ENCODE results near the gene INSIG1.

Gene INSIG1

DNA sequence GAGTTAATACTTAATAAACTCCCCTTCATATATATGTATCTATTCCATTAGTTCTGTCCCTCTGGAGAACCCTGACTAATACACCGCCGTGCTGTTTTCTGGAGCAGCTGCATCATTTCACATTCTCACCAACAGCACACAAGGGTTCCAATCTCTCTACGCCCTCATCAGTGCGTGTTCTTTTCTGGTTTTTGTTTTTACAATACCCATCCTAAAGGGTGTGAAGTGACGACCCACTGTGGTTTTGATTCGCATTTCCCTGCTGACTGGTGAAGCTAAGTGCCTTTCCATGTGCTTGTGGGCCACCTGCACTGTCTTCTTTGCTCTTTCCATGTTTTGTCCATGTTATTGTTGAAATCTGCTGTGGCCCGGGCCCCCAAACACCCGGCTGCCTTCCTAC, 11.0 kb upstream of the INSIG1 start:
- no peak for FAIRE-seq

DNA sequence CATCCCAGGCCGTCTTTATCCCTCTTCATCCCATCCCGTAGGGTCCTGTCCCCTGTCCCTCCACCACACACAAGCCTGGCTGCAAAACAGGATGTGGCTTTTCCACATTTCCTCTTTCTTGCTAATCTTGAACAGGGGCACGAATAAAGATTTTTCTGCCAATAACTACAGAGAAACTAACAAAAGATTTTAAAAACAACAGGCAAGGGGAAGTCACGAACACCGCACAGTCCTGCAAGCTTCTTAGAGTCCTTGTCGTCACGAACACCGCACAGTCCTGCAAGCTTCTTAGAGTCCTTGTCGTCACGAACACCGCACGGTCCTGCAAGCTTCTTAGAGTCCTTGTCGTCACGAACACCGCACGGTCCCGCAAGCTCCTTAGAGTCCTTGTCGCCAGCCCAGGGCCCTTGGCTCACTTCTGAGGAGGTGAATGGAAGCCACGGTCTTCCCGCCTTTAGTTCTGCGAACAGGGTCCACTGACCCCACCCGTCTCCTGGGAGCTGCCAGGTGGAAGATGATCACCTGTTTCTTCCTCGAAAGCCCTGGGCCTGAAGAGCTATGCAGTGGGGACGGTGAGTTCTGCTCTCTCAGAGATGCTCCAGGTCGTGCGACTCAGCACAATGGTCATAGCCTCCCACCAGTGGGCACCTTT, 10.3 kb upstream of the INSIG1 start:
- no peak for FAIRE-seq

DNA sequence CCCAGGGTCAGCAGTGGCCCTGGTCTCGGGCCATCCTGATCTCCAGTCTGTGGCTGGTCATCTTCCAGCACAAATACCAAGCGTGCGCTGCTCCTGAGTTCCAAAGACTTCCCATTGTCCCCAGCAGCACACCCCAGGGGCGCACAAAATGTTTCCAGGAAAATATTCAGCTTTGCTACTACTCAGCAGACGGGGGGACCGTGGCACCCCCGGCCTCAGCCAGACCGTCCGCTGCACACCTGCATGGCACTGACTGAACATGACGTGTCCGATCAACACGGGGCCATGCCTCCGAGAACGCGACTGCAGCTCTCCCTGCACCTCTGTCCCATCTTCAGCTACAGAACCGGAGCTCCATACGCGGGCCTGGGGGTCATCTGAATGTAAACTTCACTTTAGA, 9.6 kb upstream of the INSIG1 start:
- no peak for FAIRE-seq

DNA sequence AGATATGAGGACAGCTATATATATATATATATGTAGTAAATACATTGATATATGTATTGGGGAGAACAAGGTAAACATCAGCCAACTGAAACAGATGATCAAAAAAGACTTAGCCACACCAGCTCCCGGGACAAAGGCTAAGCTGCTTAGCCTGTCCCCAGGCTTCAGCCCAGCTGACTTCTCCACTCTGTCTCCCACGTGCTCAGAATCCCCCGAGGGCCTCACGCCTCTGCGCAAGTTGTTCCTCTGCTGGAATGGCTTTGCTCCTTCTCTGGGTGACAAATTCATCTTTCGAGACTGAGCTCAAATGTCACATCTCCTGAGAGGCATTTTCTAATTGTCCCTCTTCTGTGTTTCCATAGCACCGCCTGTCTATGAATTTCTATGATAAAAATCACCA, 8.6 kb upstream of the INSIG1 start:
- no peak for FAIRE-seq

GRCh38 chr7:155289949-155290501, 7.7 kb upstream of the INSIG1 start:
- no peak for FAIRE-seq

DNA sequence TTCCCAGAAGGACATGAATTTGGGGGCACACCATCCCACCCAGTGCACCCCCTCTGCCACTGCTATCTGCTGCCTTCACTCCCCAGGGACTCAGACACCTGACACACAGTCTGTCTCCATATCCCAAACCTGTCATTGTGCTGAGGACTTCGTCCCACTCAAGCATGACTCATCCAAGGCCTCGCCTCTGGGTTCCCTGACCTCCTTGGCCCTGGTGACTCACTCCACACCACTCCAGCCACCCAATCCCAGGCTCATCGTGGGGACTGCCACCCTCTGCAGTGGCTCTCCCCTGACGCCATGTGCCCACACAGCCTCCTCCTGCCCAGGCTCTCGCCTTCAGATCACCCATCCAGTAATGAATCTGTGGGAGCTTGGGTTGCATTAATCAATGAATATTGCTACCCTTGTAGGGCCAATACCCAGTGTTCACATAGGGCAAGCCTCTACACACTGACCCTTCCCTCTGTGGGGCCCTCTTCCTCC, 6.6 kb upstream of the INSIG1 start:
- FAIRE-seq, result no peak

- FAIRE-seq, result no peak
These were observed 5.9 kb upstream of the INSIG1 start for GRCh38 chr7:155291729-155292128.

DNA sequence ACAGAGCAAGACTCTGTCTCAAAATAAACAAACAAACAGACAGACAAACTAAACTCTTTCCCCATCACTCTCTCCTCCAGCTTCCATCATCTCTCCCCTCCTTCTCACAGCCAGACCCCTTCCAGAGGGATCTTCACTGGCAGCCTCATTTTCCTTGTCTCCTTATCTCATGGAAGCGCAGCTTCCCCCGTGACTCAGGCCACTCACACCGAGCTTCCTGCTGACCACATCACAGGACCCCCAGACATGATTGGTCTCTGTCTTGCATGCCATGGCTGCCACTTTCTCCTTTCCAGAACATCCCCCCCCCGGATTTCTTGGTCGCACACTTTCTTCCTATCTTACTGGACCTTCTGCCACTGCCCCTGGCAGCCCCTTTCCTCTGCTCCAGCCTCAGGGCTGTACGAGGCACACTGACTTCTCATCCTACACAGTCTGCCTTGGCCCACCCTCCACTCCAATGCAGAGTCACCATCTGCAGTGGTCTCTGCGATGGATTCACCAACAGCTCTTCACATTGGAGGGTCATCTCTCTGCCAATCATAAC, 4.9 kb upstream of the INSIG1 start:
- FAIRE-seq, result no peak

DNA sequence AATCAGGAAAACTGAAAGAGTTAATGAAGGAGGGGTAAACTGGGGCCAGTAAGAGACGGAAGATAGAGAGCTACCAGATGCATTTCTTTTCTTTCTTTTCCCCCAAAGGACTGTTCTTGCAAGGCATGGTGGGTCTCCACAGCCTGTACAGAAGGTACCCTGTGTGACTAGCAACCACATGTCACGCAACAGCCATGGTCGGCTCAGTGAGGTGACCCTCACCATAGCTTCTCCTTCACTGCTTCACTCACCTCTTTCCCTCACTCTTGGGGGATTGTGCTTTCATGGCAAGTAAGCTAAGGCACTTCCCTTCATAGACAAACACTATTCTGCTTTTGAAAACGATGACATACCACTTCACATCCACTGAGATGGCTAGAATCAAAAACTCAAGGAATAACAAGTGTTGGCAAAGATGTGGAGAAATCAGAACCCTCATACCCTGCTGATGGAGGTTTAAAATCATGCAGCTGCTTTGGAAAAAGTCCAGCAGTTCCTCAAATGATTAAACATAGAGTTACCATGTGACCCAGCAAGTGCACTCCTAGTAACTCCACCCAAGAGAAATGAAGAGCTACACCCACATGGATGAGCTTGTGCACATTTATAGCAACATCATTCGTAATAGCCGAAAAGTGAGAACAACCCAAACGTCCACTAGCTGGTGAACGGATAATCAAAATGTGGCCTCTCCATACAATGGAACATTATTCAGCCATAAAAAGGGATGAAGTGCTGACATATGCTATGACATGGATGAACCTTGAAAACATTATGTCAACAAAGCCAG, 3.8 kb upstream of the INSIG1 start:
- no peak for FAIRE-seq

GRCh38 chr7:155294511-155294778, 3.2 kb upstream of the INSIG1 start:
- FAIRE-seq, result no peak

DNA sequence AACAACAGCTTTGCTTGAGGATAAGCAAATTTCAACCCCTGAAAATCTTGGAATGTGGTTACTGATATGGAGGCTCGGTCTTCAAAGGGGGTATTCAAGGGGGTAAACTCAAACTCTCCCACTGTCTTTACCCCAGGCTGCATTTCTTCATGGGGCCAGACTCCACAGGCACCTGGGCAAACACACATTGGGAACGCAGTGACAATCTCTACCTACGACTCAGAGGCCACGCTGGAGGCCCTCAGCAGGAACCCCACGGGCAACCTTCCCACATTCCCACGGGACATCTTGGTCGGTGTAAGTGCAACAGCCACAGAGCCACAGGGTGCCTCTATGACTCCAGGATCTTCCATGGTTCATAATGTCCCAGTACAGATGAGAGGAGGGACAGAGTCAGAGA, 2.2 kb upstream of the INSIG1 start:
- no peak for FAIRE-seq

- no peak for FAIRE-seq
These were observed 1.5 kb upstream of the INSIG1 start for GRCh38 chr7:155296006-155296787.

DNA sequence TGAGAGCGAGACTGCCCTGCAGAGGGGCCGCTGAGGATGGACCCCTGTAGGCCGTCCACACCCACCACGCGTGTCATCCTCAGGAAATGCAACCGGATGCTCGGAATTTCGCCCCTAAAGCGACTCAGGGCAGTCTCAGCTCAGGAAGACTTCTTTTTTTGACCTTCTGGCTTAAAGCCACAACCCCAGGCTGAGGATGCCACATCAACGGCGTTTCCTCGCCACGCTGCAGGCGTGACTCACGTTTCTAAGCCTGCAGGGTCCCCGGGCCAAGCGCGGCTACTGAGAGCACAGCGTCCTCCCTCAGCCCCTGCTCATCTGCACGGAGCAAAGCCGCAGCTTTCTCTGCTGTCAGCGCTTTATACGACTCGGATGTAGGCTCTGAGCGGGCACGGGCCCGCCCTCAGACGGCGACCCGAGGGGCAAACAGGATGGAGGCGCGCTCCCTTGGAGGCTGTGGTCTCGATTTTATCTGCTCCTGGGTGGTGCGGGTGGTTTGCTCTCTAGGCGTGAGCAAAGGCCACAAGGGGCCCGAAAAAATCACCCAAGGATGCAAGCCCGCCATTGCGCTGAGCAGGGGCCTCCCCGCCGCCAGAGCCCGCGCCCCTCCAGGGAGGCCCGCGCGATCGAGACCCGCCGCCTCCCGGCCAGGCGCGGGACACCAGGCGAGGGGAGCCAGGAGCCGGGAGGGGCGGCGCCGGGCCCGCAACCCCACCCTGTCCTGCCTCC, 726 bp upstream of the INSIG1 start:
- no peak for FAIRE-seq

DNA sequence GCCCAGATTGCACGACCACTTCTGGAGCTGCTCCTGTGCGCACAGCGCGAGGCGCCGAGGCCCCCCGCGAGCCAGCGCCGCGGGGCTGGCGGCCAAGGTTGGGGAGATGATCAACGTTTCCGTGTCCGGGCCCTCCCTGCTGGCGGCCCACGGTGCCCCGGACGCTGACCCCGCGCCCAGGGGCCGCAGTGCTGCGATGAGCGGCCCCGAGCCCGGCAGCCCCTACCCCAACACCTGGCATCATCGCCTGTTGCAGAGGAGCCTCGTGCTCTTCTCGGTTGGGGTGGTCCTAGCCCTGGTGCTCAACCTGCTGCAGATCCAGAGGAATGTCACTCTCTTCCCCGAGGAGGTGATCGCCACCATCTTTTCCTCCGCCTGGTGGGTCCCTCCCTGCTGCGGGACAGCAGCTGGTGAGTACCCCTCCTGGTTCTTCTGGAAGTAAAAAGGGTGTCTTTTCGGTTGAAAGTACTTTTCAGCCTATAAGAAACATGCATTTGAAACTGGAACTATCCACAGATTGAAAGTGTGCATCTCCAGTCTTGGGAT, 683 bp downstream of the INSIG1 start:
- FAIRE-seq, result no peak

DNA sequence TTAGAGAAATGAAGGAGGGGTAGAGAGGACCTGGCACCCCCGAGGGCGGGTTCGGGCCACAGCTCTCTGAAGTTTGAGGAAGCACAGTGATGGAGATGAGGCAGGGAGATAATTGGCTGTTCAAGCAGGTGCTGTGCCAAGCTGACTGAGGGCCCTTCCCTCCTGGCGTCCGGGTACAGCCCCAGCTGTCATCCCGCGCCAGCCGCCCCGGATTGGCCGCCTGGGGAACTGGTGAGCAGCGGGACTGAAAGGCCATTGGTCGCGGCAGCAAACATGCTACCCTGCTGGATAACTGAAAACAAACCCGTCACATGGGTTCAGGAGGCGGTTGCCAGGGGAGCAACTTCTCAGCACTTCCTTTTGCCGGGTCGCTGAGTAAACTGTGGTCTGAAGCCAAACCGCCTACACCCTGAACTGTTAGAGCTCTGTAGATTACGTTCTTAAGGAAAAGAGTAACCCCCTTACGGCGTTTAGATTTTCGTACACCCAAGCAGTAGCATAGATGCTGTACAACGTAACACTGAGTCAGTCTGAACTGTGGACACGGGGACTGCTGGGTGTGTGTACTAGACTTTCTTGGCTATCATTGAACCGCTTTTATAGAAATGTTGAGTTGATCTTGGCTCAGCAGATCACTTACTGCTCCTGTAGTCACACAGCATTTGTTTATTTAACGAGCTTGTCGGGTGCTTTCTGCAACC, 1.3 kb downstream of the INSIG1 start:
- FAIRE-seq, result peak; percentile 94

DNA sequence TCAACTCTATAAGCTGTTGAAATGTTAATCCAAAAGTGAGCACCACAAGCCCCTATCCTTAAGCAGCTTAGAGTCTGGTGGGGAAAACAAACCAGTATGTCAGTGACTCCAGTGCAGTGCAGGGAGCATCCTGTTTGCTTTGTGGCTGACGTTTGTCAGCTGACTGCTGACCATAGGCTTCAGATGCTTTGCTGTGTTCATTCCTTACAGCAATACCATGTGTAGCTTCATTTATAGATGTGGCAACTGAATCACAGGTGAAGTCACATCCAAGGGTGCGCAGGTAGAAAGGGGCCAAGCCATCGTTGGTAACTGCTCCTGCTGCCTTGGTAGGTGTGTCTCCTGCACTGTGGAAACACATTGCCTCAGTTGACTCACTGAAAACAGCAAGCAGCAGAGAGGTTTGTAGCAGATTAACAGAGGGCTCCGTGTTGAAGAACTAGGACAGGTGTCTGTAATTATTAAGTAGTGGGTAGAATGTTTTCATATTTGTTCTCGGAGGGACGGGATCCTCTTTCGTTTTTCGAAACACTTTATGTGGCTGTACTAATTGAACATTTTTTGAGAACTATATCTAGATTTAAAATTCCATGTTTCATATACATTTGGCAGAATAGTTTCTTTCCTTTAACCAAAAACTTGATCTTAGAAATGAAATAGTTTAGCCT, 2.0 kb downstream of the INSIG1 start:
- FAIRE-seq, result no peak

GRCh38 chr7:155300641-155301452, 3.2 kb downstream of the INSIG1 start:
- no peak for FAIRE-seq

- no peak for FAIRE-seq
These were observed 5.4 kb downstream of the INSIG1 start for GRCh38 chr7:155303039-155303593.

GRCh38 chr7:155303897-155304296, 6.2 kb downstream of the INSIG1 start:
- FAIRE-seq, result no peak
